ENCODE data around the gene LUC7L3. TPM values are rescaled to one million over a fixed set of nuclear protein-coding genes. Genes with fewer than 3 reads are reported as not detected.

The LUC7L3 gene
- total and polyA plus RNA-seq, 2 experiments from 2014 or later: 69.3 to 501 TPM

- TF ChIP-seq NANOG (IDR thresholded peaks at IDR 0.05; ENCODE audit: borderline replicate concordance) (no peak), ZNF114 (CRISPR knock-in tag; IDR thresholded peaks at IDR 0.05) (no peak), EZH2phosphoT487 (IDR thresholded peaks at IDR 0.05; ENCODE audit: unreplicated experiment) (no peak), EZH2 (IDR thresholded peaks at IDR 0.05; ENCODE audit: low read depth, unreplicated experiment) (no peak), CREB1 (CRISPR knock-in tag; IDR thresholded peaks at IDR 0.05; ENCODE audit: low read depth) (no peak), JUNB (IDR thresholded peaks at IDR 0.05; ENCODE audit: unreplicated experiment) (no peak)
Observed at GRCh38 chr17:50677851-50678375, 41.5 kb upstream of the LUC7L3 start (continued).

- peaks cover 9% of the 10 kb centered on the region for H3K4me1 Mint-ChIP-seq
- H3K9me3 Mint-ChIP-seq: no peaks in the 10 kb centered on the region
- H3K79me2 ChIP-seq (replicated peaks; ENCODE audit: insufficient read depth): no peaks in the 10 kb centered on the region
- no peak overlapping the region for H3K4me3 Mint-ChIP-seq
- no peak overlapping the region for H3K4me3 ChIP-seq
- peaks cover 13% of the 10 kb centered on the region for H3K27me3 Mint-ChIP-seq (ENCODE audit: insufficient read depth, low read depth, poor library complexity)
- H3K4me1 ChIP-seq (ENCODE audit: insufficient read depth): no peaks in the 10 kb centered on the region
- no peaks in the 10 kb centered on the region for H3K27me3 ChIP-seq (ENCODE audit: insufficient read depth)
- no peak overlapping the region for H3K27ac ChIP-seq (ENCODE audit: low read depth)
- H3K9me2 ChIP-seq (ENCODE audit: insufficient read depth): no peaks in the 10 kb centered on the region
- DNase-seq (ENCODE audit: low spot score) (no peak), ATAC-seq (no peak)
- no peaks in the 10 kb centered on the region for H3F3A ChIP-seq (replicated peaks; ENCODE audit: low read depth)
- no peak overlapping the region for H3K4me2 ChIP-seq
- no peak overlapping the region for H2AFZ ChIP-seq
- H4K20me1 ChIP-seq (replicated peaks; ENCODE audit: insufficient read depth): no peaks in the 10 kb centered on the region
- no peaks in the 10 kb centered on the region for H3K36me3 Mint-ChIP-seq (ENCODE audit: low read depth)
- H3K36me3 ChIP-seq (ENCODE audit: insufficient read depth): no peaks in the 10 kb centered on the region
- H3K27ac Mint-ChIP-seq: no peak overlapping the region
- no peak for TF ChIP-seq ZNF462 (CRISPR knock-in tag; IDR thresholded peaks at IDR 0.05)
- TF ChIP-seq ZNF331 (CRISPR knock-in tag; IDR thresholded peaks at IDR 0.05; ENCODE audit: low read depth): no peak
- no peak for TF ChIP-seq JUNB (IDR thresholded peaks at IDR 0.05; ENCODE audit: unreplicated experiment)
- TF ChIP-seq CTCF (conservative IDR thresholded peaks at IDR 0.05; ENCODE audit: low read depth in 2 of 2): no peak
- no peak for TF ChIP-seq EZH2phosphoT487 (IDR thresholded peaks at IDR 0.05; ENCODE audit: unreplicated experiment)
- no peak for TF ChIP-seq STAT1 (IDR thresholded peaks at IDR 0.05; ENCODE audit: unreplicated experiment)
- TF ChIP-seq ZNF114 (CRISPR knock-in tag; IDR thresholded peaks at IDR 0.05): no peak
- TF ChIP-seq NANOG (IDR thresholded peaks at IDR 0.05; ENCODE audit: borderline replicate concordance): no peak
- TF ChIP-seq REST (IDR thresholded peaks at IDR 0.05; ENCODE audit: unreplicated experiment): no peak
- no peak for TF ChIP-seq CREB1 (CRISPR knock-in tag; IDR thresholded peaks at IDR 0.05; ENCODE audit: low read depth)
- TF ChIP-seq ETS1 (IDR thresholded peaks at IDR 0.05): no peak
Observed at GRCh38 chr17:50679008-50679544, 40.3 kb upstream of the LUC7L3 start.

Data from GM23338 (cell line).